HFF-Myc (cell line): ENCODE measurements around the gene ABL2.
"Not testable (repeated sequence)": the region's sequence is repeated elsewhere in the genome, so short reads cannot be mapped to it uniquely, and the experiment has no call there.

Experiments
- DNase-seq: peaks from one replicate; pipeline ENCODE4 v3.0.0-alpha.2; 2011; ENCODE audit warnings: low read depth; ENCODE audit errors: extremely low read depth
- H3K4me3 ChIP-seq: replicated peaks from 2 replicates; pipeline ENCODE4 v1.5.1; 2011; ENCODE audit warnings: low read depth, mild to moderate bottlenecking, control low read depth, low read length
- TF ChIP-seq, protein P1 (sequence below): IDR thresholded peaks from 2 replicates; pipeline ENCODE4 v1.5.1; 2012; ENCODE audit warnings: mild to moderate bottlenecking, low read depth, low read length, control low read depth; ENCODE audit errors: missing control alignments

Gene ABL2

DNA sequence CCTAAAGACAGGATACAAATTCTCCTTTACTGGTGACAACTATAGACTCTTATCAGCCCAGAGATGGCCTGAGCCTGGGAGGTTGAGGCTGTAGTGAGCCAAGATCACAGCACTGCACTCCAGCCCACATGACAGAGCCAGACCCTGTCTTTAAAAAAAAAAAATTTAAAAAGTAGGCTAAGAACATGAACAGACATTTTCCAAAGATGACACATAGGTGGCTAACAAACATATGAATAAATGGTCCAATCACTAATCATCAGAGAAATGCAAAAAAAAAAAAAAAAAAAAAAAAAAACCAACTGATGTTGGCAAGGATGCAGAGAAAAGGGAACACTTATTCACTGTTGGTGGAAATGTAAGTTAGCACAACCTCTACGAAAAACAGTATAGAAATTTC is 82.6 kb downstream of the ABL2 start:
- TF ChIP-seq, protein P1, sequence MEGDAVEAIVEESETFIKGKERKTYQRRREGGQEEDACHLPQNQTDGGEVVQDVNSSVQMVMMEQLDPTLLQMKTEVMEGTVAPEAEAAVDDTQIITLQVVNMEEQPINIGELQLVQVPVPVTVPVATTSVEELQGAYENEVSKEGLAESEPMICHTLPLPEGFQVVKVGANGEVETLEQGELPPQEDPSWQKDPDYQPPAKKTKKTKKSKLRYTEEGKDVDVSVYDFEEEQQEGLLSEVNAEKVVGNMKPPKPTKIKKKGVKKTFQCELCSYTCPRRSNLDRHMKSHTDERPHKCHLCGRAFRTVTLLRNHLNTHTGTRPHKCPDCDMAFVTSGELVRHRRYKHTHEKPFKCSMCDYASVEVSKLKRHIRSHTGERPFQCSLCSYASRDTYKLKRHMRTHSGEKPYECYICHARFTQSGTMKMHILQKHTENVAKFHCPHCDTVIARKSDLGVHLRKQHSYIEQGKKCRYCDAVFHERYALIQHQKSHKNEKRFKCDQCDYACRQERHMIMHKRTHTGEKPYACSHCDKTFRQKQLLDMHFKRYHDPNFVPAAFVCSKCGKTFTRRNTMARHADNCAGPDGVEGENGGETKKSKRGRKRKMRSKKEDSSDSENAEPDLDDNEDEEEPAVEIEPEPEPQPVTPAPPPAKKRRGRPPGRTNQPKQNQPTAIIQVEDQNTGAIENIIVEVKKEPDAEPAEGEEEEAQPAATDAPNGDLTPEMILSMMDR, result no peak
- no peak overlapping the region for H3K4me3 ChIP-seq
- no peak for DNase-seq

DNA sequence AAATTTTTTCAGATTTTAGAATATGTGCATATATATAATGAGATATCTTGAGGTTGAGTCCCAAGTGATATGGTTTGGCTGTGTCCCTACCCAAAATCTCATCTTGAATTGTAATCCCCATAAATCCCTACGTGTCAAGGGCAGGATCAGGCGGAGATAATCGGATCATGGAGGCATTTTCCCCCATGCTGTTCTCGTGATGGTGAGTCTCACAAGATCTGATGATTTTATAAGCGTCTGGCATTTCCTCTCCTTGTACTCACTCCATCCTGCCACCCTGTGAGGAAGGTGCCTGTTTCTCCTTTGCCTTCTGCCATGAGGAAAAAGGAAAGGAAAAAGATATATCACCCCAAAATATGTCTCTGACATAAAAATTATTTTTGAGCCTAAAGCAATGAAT is 83.0 kb downstream of the ABL2 start:
- TF ChIP-seq, protein P1, result no peak
- H3K4me3 ChIP-seq, result no peak overlapping the region

DNA sequence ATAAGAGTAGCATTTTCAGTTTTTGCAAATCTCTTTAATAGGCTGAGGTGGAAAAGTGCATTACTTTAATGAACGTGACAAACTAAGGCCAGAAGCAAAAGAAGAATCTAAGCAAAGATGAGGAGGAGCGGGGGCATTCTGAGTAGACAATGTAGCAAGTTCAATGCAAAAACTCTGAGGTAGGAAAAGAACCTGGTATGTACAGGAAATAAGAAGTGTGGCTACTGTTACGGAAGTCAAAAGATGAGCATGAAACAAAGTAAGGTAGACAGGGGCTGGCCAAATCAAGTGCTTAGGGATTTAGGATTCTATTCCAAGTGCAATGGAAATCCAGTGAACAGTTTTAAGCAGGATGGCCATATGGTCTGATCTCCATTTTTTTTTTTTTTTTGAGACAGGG is 84.0 kb downstream of the ABL2 start:
- TF ChIP-seq, protein P1, result no peak
- DNase-seq, result no peak
- H3K4me3 ChIP-seq, result no peak overlapping the region

More for the DNA sequence above, 83.0 kb downstream of the ABL2 start:
- DNase-seq, result no peak

DNA sequence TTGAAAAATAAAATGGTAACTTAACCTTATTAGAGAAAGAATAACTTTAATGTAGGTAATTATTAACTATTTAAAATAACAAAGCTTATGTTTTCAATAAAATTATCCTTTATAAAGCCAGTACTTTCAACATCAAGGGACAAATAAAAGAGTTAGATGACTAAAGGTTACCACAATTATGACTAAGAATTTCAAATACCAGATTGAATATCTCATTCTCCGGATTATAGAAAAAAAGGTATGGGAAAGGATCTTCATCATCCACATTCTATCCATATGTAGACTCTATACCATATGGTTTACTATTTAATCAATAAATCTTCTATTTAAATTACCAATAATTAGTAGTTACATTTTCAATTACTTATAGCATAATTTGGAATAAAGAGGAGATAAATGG is 84.9 kb downstream of the ABL2 start:
- TF ChIP-seq, protein P1, result no peak
- no peak overlapping the region for H3K4me3 ChIP-seq
- DNase-seq, result no peak

DNA sequence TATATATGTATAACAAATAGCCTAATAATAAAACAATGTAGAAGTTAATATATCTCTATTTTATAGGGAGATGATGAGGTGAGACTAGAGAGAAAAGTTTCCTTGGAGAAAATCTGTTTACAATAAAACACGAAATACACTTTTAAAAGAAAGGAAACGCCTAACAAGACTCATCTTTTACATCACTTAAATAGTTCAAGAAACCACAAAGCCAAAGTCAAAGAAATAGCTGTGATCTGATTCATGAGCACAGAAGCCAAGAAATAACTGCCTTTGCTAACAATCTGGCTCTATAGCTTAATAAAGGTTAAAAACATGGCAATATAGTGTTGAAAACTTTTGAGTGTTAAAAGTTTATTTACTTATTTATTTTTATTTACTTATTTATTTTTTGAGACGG is 86.2 kb downstream of the ABL2 start:
- H3K4me3 ChIP-seq, result no peak overlapping the region
- peak; percentile 90 for DNase-seq
- TF ChIP-seq, protein P1, result no peak

DNA sequence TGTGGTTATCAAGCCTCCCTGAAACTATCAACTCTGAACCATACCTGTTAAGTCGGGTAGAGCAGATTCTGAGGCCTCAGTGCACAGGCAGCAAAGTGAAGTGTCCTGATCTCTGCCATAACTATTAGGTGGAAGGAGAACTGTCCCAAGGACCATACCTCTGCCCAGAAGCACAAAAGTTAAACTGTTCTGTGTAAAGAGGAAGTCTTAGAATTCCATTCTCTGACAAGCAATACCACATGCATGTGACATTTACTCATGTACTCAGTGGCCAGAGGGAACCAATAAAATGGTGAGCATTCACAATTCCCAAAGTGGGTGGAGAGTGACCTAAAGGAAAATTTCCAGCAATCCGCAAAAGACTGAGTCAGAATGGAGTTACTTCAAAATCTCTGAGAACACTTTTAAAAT is 86.6 kb downstream of the ABL2 start:
- peak; percentile 94 for DNase-seq
- peak overlapping the region; percentile 48 for H3K4me3 ChIP-seq
- TF ChIP-seq, protein P1, result no peak

DNA sequence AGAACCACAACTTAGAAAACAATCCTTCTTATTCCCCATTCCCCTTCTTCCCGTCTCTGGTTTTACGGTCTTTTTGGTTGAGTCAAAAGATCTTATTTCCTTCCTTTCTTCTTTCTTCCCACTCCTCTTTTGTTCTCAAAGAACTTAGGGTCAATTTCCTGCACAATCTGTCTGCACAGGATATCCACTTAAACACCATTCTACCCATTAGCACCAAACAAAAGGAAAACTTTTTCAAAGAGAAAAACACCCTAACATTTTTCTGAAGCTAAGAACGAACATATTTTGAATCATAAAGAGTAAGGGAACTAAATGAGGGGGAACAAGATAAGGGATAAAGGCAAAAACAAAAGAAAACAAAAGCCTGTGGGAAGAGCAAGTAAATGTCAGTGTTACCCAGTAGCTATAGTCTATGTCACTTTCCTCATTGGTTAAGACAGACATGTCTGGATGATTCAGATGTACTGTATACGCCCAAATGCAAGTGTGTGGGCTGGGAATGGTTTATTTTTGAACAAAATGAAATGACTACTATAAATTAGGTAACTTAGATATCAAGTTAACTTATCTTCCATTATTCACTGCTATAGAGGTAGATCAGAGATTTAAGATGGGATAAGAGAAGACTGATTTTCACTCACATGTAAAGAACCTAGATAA is 87.8 kb downstream of the ABL2 start:
- peak overlapping the region; percentile 48 for H3K4me3 ChIP-seq
- no peak for DNase-seq
- TF ChIP-seq, protein P1, result no peak

DNA sequence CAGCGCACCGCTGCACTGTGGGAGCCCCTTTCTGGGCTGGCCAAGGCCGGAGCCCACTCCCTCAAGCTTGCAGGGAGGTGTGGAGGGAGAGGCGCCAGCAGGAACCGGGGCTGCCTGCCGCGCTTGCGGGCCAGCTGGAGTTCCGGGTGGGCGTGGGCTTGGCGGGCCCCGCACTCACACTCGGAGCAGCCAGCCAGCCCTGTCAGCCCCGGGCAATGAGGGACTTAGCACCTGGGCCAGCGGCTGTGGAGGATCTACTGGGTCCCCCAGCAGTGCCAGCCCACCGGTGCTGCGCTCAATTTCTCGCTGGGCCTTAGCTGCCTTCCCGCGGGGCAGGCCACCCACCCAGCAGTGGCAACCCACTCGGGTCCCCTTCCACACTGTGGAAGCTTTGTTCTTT is 90.7 kb downstream of the ABL2 start:
- DNase-seq, H3K4me3 ChIP-seq: not testable (repeated sequence)
